ENCODE measurements around the gene POU6F2. TPM values are rescaled to one million over a fixed set of nuclear protein-coding genes. Genes with fewer than 3 reads are reported as not detected.

Gene POU6F2
- total and polyA plus RNA-seq, 2 of the 4 experiments (the other 2 are of a cell fraction), result not detected

- Histone ChIP-seq H3K27me3 (ENCODE audit: control insufficient read depth, insufficient read depth, low read length) (no peaks in the 10 kb centered on the region), H3K4me3 (ENCODE audit: insufficient read depth, low read depth, low read length) (no peak overlapping the region), H2BK120ac (ENCODE audit: low read depth, low read length) (no peak overlapping the region), H3K56ac (ENCODE audit: extremely low read depth, insufficient read depth, low read length) (no peak overlapping the region), H4K20me1 (ENCODE audit: insufficient read depth, low read length) (no peaks in the 10 kb centered on the region), H3K14ac (replicated peaks; ENCODE audit: low read depth, low read length) (no peak overlapping the region), H3K9me3 (ENCODE audit: control insufficient read depth, insufficient read depth, low read length) (no peaks in the 10 kb centered on the region), H4K5ac (ENCODE audit: low read depth, low read length) (no peak overlapping the region), H3K4me2 (ENCODE audit: low read depth, low read length) (no peak overlapping the region), H2AK9ac (replicated peaks; ENCODE audit: low read depth, low read length, poor library complexity) (no peak overlapping the region), H2BK15ac (ENCODE audit: low read depth, low read length) (no peak overlapping the region), H4K8ac (ENCODE audit: low read depth in 2 of 2, low read length in 2 of 2) (no peak overlapping the region), H2BK20ac (ENCODE audit: low read depth, low read length) (no peak overlapping the region), H3K27ac (ENCODE audit: insufficient read depth, low read length) (no peak overlapping the region), H3K79me1 (ENCODE audit: low read depth in 1 of 2, low read length in 2 of 2) (no peaks in the 10 kb centered on the region), H3K9me1 (ENCODE audit: insufficient read depth, low read length) (no peaks in the 10 kb centered on the region), H2AFZ (replicated peaks; ENCODE audit: low read length, poor library complexity) (no peak overlapping the region), H3K18ac (ENCODE audit: low read depth, low read length) (no peak overlapping the region), H3K4ac (ENCODE audit: low read depth, low read length) (no peak overlapping the region), H4K91ac (ENCODE audit: insufficient read depth, low read depth, low read length) (no peak overlapping the region), H2BK5ac (ENCODE audit: low read depth, low read length, poor library complexity, severe bottlenecking) (no peak overlapping the region), H3K4me1 (ENCODE audit: control insufficient read depth, insufficient read depth, low read length) (no peaks in the 10 kb centered on the region), H3K9ac (ENCODE audit: low read depth, low read length) (no peak overlapping the region), H3K23ac (ENCODE audit: low read depth, low read length) (no peak overlapping the region), H2AK5ac (ENCODE audit: low read depth, low read length) (no peak overlapping the region), H3K36me3 (ENCODE audit: control insufficient read depth, insufficient read depth, low read length) (no peaks in the 10 kb centered on the region)
- BruUV-seq (replicated peaks), result no TSS peak
- WGBS, 2 experiments (ENCODE audit: extremely low coverage in 2 of 2, insufficient read length in 1 of 2), result no CpG with 5 or more reads among the region's 9 CpGs
- ATAC-seq (ENCODE audit: low read depth) (no peak), DNase-seq (no peak)
- POLR2A ChIA-PET (ENCODE audit: unreplicated experiment), result no interaction called here
- TF ChIP-seq BHLHE40 (IDR thresholded peaks at IDR 0.05; ENCODE audit: low read depth, low read length) (no peak), USF2 (IDR thresholded peaks at IDR 0.05; ENCODE audit: low read depth, low read length) (no peak), ELK1 (IDR thresholded peaks at IDR 0.05; ENCODE audit: borderline replicate concordance, low read depth, low read length) (no peak), MAFK (IDR thresholded peaks at IDR 0.05; ENCODE audit: low read depth, low read length) (no peak), POLR2A (IDR thresholded peaks at IDR 0.05; ENCODE audit: low read depth, low read length) (no peak), SMC3 (IDR thresholded peaks at IDR 0.05; ENCODE audit: low read depth, low read length) (no peak), MAZ (IDR thresholded peaks at IDR 0.05; ENCODE audit: borderline replicate concordance, low read depth, low read length) (no peak), NFE2L2 (IDR thresholded peaks at IDR 0.05; ENCODE audit: low read depth, low read length) (no peak), RFX5 (IDR thresholded peaks at IDR 0.05; ENCODE audit: low read depth, low read length) (no peak), MXI1 (IDR thresholded peaks at IDR 0.05; ENCODE audit: borderline replicate concordance, low read depth, low read length) (no peak), FOS (IDR thresholded peaks at IDR 0.05; ENCODE audit: low read depth, low read length) (no peak), CHD1 (IDR thresholded peaks at IDR 0.05; ENCODE audit: low read depth, low read length) (no peak), CTCF (conservative IDR thresholded peaks at IDR 0.05; ENCODE audit: low read depth, low read length) (no peak), RCOR1 (IDR thresholded peaks at IDR 0.05; ENCODE audit: insufficient replicate concordance, low read length) (no peak)
- intact Hi-C loops (cut with micrococcal nuclease) (no loop called here), dilution Hi-C loops (cut with HindIII; ENCODE audit: low sequenced_read_pairs, unreplicated experiment) (no loop called here), in situ Hi-C loops (cut with MboI; ENCODE audit: low sequenced_read_pairs) (no loop called here)
- CTCF ChIA-PET, result interaction anchor here (0.6 kb wide), 1 partner anchor 78 kb away, joined by 4 read pairs; no protein-coding TSS in a partner anchor
These were observed 397.6 kb downstream of the POU6F2 start for GRCh38 chr7:39375047-39375873.

Data from IMR-90 (cell line).